Prostate gland (tissue), 2 donors: ENCODE data around the gene MYZAP. TPM values are rescaled to one million over a fixed set of nuclear protein-coding genes. Genes with fewer than 3 reads are reported as not detected.

Experiments used
- DNase-seq: peaks from one replicate; pipeline ENCODE4 v3.0.0-alpha.2; 2019; ENCODE audit warnings: low spot score
- H3K27ac ChIP-seq, 2 donors: fragments of 200-600 bp; sonication (generic); 2 replicates each; pipeline ENCODE4 v1.5.1; 2017 to 2019
- H3K27me3 ChIP-seq: fragments of 200-600 bp; sonication (generic); replicated peaks from 2 replicates; pipeline ENCODE4 v1.5.1; 2019; ENCODE audit not compliant: insufficient read depth
- H3K36me3 ChIP-seq, 2 donors: fragments of 200-600 bp; sonication (generic); 1 replicate in 1 of 2; 2 replicates in 1 of 2; pipeline versions ENCODE4 v1.5.1 to v1.8.1; 2017 to 2019
- H3K4me1 ChIP-seq: fragments of 200-600 bp; sonication (generic); replicated peaks from 2 replicates; pipeline ENCODE4 v1.5.1; 2019
- H3K4me3 ChIP-seq, 2 donors: fragments of 200-600 bp; sonication (generic); 2 replicates each; pipeline ENCODE4 v1.5.1; 2017 to 2019
- H3K9me3 ChIP-seq: fragments of 200-600 bp; sonication (generic); 2 replicates; pipeline ENCODE4 v1.5.1; 2017
- POLR2A ChIP-seq: fragments of 450-650 bp; IDR thresholded peaks from one replicate; pipeline ENCODE4 v1.6.1; 2016; ENCODE audit warnings: antibody characterized with exemption, mild to moderate bottlenecking
- POLR2AphosphoS5 ChIP-seq: sonication (generic); formaldehyde crosslinking; IDR thresholded peaks from one replicate; pipeline ENCODE4 v1.6.1; 2017; ENCODE audit warnings: antibody characterized with exemption
- WGBS: methylation state at CpG from one replicate; pipeline ENCODE4 v1.1.5; 2018; 5-methylcytosine and 5-hydroxymethylcytosine counted together
- intact Hi-C: fragments of 100-400 bp; cut with DNase I; formaldehyde crosslinking; loops from one replicate; pipeline ENCODE4 v1.14.2; 2022
- total RNA-seq, 2 donors: library from RNA; depleted of rRNA; stranded (reverse); fragments of >200 nt; gene quantifications; one replicate each; pipeline ENCODE4 v1.1.0, GENCODE V29; 2016
- TF ChIP-seq, protein P1 (sequence below), 4 experiments: fragments of 200-600 bp in 2 of 4; fragments of 450-650 bp in 2 of 4; sonication (generic) in 2 of 4; IDR thresholded peaks; 1 replicate in 3 of 4; 2 replicates in 1 of 4; pipeline ENCODE4 v1.5.1; 2016 to 2019; ENCODE audit warnings: antibody characterized with exemption in 4 of 4, mild to moderate bottlenecking in 2 of 4, moderate library complexity in 2 of 4

The MYZAP gene
- total RNA-seq, 2 donors from 2014 or later = 14.9 to 25.1 TPM

GRCh38 chr15:57580428-57580827, 11.3 kb upstream of the MYZAP start:
- Histone ChIP-seq H3K4me1 (no peaks in the 10 kb centered on the region), H3K27ac (no peak overlapping the region), H3K36me3 (no peaks in the 10 kb centered on the region), H3K27me3 (no peaks in the 10 kb centered on the region), H3K4me3 (no peak overlapping the region), H3K9me3 (no peaks in the 10 kb centered on the region)
- TF ChIP-seq, protein P1, sequence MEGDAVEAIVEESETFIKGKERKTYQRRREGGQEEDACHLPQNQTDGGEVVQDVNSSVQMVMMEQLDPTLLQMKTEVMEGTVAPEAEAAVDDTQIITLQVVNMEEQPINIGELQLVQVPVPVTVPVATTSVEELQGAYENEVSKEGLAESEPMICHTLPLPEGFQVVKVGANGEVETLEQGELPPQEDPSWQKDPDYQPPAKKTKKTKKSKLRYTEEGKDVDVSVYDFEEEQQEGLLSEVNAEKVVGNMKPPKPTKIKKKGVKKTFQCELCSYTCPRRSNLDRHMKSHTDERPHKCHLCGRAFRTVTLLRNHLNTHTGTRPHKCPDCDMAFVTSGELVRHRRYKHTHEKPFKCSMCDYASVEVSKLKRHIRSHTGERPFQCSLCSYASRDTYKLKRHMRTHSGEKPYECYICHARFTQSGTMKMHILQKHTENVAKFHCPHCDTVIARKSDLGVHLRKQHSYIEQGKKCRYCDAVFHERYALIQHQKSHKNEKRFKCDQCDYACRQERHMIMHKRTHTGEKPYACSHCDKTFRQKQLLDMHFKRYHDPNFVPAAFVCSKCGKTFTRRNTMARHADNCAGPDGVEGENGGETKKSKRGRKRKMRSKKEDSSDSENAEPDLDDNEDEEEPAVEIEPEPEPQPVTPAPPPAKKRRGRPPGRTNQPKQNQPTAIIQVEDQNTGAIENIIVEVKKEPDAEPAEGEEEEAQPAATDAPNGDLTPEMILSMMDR (IDR thresholded peaks at IDR 0.05) = no peak
- TF ChIP-seq POLR2AphosphoS5 (no peak), POLR2A (no peak)
- no peak for DNase-seq
- intact Hi-C loops = no loop called here
- 92% methylated on average over 8 of the region's 8 CpGs for WGBS

DNA sequence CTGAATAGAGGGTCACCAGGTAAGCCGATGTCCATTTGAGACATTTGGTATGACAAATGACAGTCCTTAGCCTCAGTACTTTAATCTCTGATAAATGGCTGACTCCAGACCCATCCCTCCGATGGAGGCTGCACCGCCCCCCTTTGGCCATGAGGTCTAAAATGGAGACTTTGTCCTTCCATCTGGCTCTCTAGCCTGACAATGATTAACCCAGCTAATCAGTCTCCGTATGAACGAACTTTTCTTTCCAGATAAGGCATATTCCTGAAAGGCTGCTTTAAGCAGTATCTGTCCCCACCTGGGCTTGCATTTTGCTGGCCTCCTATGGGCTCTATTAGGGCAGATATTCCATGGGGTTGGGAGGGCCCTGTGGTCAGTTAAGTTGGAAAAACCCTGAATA, 10.8 kb upstream of the MYZAP start:
- DNase-seq = no peak
- no peak for TF ChIP-seq POLR2A
- no peak for TF ChIP-seq POLR2AphosphoS5
- TF ChIP-seq, protein P1 (IDR thresholded peaks at IDR 0.05) = no peak
- intact Hi-C loops = no loop called here

GRCh38 chr15:57582090-57582489, 9.6 kb upstream of the MYZAP start:
- no peak for TF ChIP-seq POLR2AphosphoS5
- TF ChIP-seq, protein P1 (IDR thresholded peaks at IDR 0.05) = no peak
- TF ChIP-seq POLR2A = no peak
- intact Hi-C loops = no loop called here
- WGBS = 78% methylated on average over 1 of the region's 1 CpG

More for the DNA sequence above, 10.8 kb upstream of the MYZAP start:
- no peaks in the 10 kb centered on the region for H3K27me3 ChIP-seq
- no peaks in the 10 kb centered on the region for H3K9me3 ChIP-seq
- H3K27ac ChIP-seq = no peak overlapping the region
- 81% methylated on average over 5 of the region's 5 CpGs for WGBS
- no peaks in the 10 kb centered on the region for H3K4me1 ChIP-seq
- no peak overlapping the region for H3K4me3 ChIP-seq
- H3K36me3 ChIP-seq = no peaks in the 10 kb centered on the region

DNA sequence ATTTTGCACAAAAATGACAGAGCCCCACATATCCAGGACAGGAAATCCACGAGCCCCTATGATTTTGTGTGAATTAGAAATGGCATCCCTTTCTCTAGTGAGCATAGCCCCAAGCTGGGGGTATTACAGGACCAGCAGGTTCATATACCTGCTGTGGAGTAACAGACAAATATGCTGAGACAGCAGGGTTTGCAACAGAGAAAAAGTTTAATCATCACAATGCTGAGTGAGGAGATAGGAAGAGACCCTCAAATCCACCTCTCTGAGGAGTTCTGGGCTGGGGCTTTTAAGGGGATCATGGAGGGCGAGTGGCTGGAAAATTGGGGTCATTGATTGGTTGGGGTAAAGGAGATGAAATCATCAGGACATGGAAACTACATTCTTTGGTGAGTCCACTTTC, 8.4 kb upstream of the MYZAP start:
- no peaks in the 10 kb centered on the region for H3K9me3 ChIP-seq
- WGBS = 96% methylated on average over 2 of the region's 2 CpGs
- DNase-seq = no peak
- intact Hi-C loops = no loop called here
- no peak overlapping the region for H3K27ac ChIP-seq
- H3K4me3 ChIP-seq = no peak overlapping the region
- H3K27me3 ChIP-seq = no peaks in the 10 kb centered on the region
- H3K36me3 ChIP-seq = no peaks in the 10 kb centered on the region
- no peak for TF ChIP-seq POLR2A
- TF ChIP-seq, protein P1 (IDR thresholded peaks at IDR 0.05) = no peak
- no peak for TF ChIP-seq POLR2AphosphoS5
- no peaks in the 10 kb centered on the region for H3K4me1 ChIP-seq

More at GRCh38 chr15:57582090-57582489, 9.6 kb upstream of the MYZAP start:
- Histone ChIP-seq H3K27ac (no peak overlapping the region), H3K27me3 (no peaks in the 10 kb centered on the region), H3K9me3 (no peaks in the 10 kb centered on the region), H3K4me3 (no peak overlapping the region), H3K36me3 (no peaks in the 10 kb centered on the region), H3K4me1 (no peaks in the 10 kb centered on the region)
- DNase-seq = no peak

- TF ChIP-seq POLR2AphosphoS5 = no peak
- TF ChIP-seq POLR2A = no peak
- TF ChIP-seq, protein P1 (IDR thresholded peaks at IDR 0.05) = no peak
Measured at GRCh38 chr15:57583720-57584119, 8.0 kb upstream of the MYZAP start.

More at GRCh38 chr15:57583720-57584119, 8.0 kb upstream of the MYZAP start:
- Histone ChIP-seq H3K27ac (no peak overlapping the region), H3K4me3 (no peak overlapping the region), H3K9me3 (no peaks in the 10 kb centered on the region), H3K36me3 (no peaks in the 10 kb centered on the region), H3K4me1 (no peaks in the 10 kb centered on the region), H3K27me3 (no peaks in the 10 kb centered on the region)
- DNase-seq = no peak
- intact Hi-C loops = no loop called here
- 56% methylated on average over 3 of the region's 3 CpGs for WGBS
